GM10266 (cell line): ENCODE results near the gene CBX7.

ENCODE experiments used
- DNase-seq: peaks from one replicate; pipeline ENCODE4 v3.0.0; 2012; ENCODE audit errors: extremely low spot score
- TF ChIP-seq, protein P1 (sequence below): IDR thresholded peaks from 2 replicates; pipeline ENCODE4 v1.5.1; 2012; ENCODE audit warnings: mild to moderate bottlenecking, low read depth; ENCODE audit not compliant: control insufficient read depth, insufficient read depth; ENCODE audit errors: missing control alignments

CBX7 gene

DNA sequence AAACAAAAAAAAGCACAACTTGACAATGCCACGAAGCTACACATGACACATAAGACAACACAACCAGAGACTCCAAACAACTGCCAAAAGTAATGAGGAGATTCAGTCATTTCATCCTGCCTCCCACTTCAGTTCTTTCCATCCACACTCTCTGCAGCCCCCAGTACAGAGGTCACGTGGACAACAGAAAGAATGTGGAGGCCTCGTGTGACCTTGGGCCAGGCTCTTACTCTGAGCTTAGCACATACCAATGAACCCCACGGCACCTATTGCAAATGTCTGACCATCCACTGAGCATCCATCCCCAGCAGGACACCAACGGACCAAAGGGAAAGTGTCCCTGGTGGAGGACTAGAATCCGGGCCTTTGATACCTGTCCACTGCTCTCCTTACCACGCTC, 12.5 kb downstream of the CBX7 start:
- DNase-seq = no peak
- TF ChIP-seq, protein P1, sequence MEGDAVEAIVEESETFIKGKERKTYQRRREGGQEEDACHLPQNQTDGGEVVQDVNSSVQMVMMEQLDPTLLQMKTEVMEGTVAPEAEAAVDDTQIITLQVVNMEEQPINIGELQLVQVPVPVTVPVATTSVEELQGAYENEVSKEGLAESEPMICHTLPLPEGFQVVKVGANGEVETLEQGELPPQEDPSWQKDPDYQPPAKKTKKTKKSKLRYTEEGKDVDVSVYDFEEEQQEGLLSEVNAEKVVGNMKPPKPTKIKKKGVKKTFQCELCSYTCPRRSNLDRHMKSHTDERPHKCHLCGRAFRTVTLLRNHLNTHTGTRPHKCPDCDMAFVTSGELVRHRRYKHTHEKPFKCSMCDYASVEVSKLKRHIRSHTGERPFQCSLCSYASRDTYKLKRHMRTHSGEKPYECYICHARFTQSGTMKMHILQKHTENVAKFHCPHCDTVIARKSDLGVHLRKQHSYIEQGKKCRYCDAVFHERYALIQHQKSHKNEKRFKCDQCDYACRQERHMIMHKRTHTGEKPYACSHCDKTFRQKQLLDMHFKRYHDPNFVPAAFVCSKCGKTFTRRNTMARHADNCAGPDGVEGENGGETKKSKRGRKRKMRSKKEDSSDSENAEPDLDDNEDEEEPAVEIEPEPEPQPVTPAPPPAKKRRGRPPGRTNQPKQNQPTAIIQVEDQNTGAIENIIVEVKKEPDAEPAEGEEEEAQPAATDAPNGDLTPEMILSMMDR = no peak

DNA sequence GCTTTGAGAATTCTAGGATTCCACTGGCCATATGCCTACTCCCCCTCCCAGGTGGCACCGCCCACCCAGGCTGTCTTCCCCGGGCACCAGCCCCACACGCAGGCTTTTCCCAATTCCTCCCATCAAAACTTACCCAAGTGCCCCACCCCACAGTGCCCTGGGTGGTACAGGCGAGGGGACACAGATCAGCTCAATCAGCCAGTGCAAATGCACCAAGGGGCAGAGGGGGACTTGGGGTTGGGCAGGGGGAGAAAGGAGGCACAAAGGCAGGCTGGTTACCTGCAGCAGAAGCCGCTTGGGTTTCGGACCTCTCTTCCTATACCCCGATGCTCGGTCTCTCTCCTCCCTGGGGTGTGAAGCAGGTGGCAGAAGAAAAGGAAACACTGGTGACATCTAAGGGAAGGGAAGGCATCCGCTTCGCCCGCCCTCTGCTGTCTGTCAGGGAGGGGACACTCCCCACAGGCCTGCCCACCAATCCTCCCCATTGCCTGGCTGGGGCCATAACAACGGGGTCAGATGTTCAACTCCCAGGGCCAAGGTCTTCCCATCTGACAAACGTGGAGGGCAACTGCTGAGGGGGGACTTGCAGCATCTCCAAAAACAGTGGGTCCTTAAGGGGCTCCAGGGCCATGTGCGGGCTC, 14.0 kb downstream of the CBX7 start:
- TF ChIP-seq, protein P1 = no peak
- no peak for DNase-seq

DNA sequence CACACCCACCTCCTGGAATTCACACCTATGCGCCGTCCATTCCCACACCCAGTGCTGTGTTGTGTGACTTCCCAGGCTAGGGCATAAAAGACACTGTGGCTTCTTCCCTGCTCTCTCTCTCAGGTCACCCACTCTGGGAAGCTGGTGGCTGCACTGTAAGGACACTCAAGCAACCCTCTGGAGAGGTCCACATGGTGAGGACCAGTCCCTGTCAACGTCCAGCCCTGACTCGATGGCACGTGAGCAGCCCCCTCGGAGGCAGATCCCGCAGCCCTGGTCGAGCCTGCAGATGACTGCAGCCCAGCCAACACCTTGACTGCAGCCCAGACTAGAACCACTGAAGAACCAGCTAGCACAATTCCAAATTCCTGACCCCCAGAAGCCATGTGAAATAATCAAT, 16.2 kb downstream of the CBX7 start:
- TF ChIP-seq, protein P1 = no peak
- DNase-seq = no peak

DNA sequence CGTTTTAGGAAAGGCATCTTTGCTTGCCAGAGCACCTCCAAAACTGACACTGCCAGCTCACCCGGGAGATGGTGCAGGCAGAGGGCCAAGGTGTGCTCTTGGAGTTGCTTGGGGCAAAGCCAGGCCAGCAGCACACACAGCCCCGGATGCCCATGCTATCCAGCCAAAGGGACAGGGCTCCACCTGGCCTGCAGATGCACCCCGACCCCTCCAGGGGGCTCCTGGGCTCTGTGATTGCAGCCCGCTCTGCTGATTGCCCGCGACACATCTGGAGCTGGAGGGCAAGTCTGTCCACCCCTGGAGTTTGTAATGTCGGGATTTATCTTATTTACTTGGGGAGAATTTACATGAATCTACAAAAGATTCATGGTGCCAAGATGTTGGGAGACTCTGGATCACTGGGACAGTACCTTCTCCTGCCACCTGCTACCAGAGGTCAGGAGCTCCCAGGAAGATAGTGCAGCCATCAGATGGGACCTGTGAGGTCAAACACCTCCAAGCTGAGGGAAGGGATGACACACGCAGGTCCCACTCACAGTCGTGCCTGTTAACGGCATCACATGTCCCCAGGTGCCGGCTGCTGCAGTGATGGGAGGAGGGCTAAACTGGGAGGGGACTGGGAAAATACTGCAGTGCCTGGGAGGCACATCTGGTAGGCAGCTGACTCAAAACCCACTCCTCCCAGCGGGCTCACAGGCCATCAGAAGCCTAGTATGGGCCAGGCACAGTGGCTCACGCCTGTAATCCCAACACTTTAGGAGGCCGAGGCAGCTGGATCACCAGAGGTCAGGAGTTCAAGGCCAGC, 17.2 kb downstream of the CBX7 start:
- TF ChIP-seq, protein P1 = peak; percentile 50
- DNase-seq = peak; percentile 75

DNA sequence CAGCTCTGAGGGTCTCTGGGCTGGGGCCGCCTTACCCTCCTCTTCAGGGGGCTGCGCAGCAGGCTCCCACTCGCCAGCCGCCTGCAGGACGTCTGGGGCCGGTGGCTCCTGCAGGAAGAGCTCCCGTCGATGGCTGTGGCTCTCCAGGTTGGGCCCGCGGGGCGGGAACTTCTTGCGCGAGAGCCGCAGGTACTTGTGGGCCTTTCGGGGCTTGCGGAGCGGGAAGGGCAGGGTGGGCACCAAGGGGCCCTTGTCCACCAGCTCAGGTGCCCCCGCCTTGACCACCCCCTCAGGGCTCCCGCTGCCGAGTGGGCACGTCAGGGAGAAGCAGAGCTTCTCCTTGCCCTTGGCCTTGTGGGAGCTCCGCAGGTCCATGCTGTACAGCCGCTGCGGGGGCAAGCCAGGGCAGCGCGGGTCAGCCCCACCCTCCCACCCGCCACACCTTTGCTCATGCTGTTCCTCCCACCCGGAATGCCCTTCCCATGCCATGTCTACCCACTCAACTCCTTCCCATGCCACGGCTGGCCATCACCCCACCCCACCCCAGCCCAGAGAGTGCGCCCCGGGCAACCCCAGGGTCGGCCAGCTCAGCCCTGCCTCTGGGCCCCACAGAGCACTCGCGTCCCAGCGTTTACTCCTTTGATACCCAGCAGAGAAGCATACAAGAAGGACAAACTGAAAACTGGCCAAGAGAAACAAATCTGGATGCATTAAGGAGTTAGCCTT, 18.0 kb downstream of the CBX7 start:
- DNase-seq = no peak
- TF ChIP-seq, protein P1 = no peak

DNA sequence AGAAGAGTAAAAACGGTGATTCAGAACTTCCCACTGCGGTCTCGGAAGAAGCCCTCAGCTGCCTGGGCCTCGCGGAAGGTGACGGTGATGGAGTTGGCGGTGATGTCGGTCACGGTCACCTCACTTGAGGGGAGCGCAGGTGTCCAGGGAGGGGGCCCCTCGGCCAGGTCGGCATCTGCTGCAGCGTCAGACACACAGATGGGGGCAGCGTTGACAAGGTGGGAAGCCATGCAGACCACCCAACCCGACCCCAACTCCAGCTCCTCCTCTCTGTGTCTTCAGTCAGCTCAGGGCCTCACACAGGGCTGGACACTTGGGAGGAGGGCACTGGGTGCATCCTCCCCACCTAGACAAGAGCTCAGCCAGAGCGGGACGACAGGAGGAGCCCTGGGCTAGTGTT, 18.6 kb downstream of the CBX7 start:
- TF ChIP-seq, protein P1 = no peak
- no peak for DNase-seq
